ENCODE measurements around the gene TMEM86A.
A peak's percentile ranks its signal among the peaks of the same experiment; 100 is the strongest.

Gene TMEM86A

GRCh38 chr11:18729426-18729825, 30.8 kb downstream of the TMEM86A start:
- CTCF ChIA-PET = no interaction called here
- POLR2A ChIA-PET (ENCODE audit: low non-redundant PET) = no interaction called here
- no peak for DNase-seq (ENCODE audit: low spot score)
- no peak overlapping the region for H3K27ac ChIP-seq
- TF ChIP-seq CTCF (conservative IDR thresholded peaks at IDR 0.05; ENCODE audit: low read depth) = no peak

- ChIA-PET CTCF (interaction anchor here (0.5 kb wide), 1 partner anchor 115 kb away, joined by 5 read pairs; no protein-coding TSS in a partner anchor), POLR2A (ENCODE audit: low non-redundant PET) (no interaction called here)
- no peak for TF ChIP-seq CTCF (conservative IDR thresholded peaks at IDR 0.05; ENCODE audit: low read depth)
- no peak for DNase-seq (ENCODE audit: low spot score)
- no peak overlapping the region for H3K27ac ChIP-seq
Observed at GRCh38 chr11:18730020-18730419, 31.4 kb downstream of the TMEM86A start.

DNA sequence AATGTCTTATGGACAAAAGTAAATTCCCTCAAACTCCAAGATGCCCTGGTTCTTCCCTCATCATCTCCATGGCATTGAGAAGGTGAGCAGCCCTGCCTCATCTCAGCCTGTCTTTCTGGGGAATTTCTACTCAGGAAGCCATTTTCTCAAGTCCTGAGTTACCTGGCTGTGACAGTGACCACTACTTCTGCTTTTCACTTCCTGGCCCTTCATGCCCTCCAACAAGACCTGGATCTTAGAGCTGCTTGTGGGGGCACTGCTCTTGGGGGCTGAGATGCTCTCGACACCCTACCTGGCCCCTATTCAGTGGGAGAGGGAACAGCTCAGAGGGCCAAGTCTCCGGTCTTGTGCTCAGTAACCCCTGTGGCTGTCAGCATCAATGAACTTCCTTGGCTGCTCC, 32.9 kb downstream of the TMEM86A start:
- CTCF ChIA-PET = interaction anchor here (0.6 to 1.7 kb wide), 9 partner anchors 10 to 514 kb away, joined by 3 to 6 read pairs (median 3); no protein-coding TSS in a partner anchor
- no peak overlapping the region for H3K27ac ChIP-seq
- TF ChIP-seq CTCF (conservative IDR thresholded peaks at IDR 0.05; ENCODE audit: low read depth) = no peak
- no peak for DNase-seq (ENCODE audit: low spot score)
- POLR2A ChIA-PET (ENCODE audit: low non-redundant PET) = no interaction called here

DNA sequence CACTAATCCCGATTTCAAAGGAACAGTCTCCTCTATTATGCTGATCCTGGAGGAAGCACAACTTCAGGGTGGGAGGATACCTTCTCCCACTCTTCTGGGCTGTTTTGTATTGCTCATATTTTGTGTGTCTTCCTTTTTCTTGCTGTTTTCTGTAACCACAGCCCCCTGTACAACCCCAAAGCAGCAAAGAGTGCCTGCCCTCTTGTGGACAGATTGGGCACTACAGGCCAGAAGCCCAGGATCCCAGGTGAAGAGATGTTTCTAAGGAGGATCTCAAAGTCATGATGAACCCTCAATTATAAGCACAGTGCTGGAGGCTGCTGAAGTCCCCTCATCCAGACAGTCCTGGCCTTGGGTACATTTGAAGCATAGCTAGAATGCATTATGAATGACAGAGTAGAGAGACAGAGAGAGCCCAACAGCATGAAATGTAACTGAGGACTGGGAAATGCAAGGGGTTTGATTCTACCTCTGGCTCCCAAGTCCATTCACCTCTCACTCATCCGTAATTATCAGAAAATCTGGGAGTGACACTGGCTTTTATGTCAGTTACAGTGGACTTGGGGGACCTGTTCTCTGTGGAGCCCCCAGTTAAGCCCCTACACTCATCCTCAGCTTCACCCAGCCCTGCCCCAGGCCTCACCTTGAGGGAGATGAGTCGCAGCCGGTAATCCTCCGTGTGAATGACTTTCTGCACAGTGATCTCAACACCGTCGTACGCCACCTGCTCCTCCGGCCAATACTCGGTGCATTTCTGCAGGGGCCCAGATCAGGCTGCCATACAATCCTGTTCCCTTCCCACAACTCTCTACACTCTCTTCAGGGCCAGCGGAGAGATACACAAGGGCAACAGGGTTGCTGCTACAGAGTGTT, 33.6 kb downstream of the TMEM86A start:
- peak; percentile 97 for TF ChIP-seq CTCF (conservative IDR thresholded peaks at IDR 0.05; ENCODE audit: low read depth)
- DNase-seq (ENCODE audit: low spot score) = peak; percentile 75
- POLR2A ChIA-PET (ENCODE audit: low non-redundant PET) = no interaction called here
- CTCF ChIA-PET = interaction anchor here (0.6 to 1.7 kb wide), 5 partner anchors 8 to 192 kb away, joined by 3 to 6 read pairs (median 3); no protein-coding TSS in a partner anchor
- no peak overlapping the region for H3K27ac ChIP-seq

DNA sequence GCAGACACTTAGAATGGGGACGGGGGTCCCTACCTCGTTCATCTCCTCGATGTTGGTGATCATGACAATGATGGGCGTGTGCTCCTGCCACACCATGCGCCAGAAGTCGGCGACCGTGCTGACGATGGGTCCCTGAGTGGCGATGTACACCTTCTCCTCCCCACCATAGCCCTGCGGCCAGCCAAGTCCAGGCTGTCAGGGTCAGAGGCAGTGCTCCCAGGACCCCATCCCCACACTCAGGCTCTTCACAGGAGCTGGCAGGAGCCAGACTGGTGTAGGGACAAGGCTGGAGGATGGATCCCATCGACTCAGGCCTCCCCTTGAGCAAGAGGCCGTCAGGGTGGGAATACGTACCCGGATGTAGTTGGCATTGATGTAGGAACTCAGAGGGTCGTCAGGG, 34.6 kb downstream of the TMEM86A start:
- ChIA-PET CTCF (no interaction called here), POLR2A (ENCODE audit: low non-redundant PET) (no interaction called here)
- H3K27ac ChIP-seq = no peak overlapping the region
- no peak for DNase-seq (ENCODE audit: low spot score)
- TF ChIP-seq CTCF (conservative IDR thresholded peaks at IDR 0.05; ENCODE audit: low read depth) = no peak

- TF ChIP-seq CTCF (conservative IDR thresholded peaks at IDR 0.05; ENCODE audit: low read depth) = no peak
- no peak for DNase-seq (ENCODE audit: low spot score)
- CTCF ChIA-PET = no interaction called here
- POLR2A ChIA-PET (ENCODE audit: low non-redundant PET) = no interaction called here
- no peak overlapping the region for H3K27ac ChIP-seq
Observed at GRCh38 chr11:18736590-18737148, 38.1 kb downstream of the TMEM86A start.

All from RWPE1 (cell line).